NCI-H1694 treated with DMSO at 0.1 percent for 48 hours (cell line): ENCODE measurements around the gene RNGTT.
A peak's percentile ranks its signal among the peaks of the same experiment; 100 is the strongest.
"Not testable (repeated sequence)": the region's sequence is repeated elsewhere in the genome, so short reads cannot be mapped to it uniquely, and the experiment has no call there.

ENCODE experiments used
- DNase-seq: peaks from one replicate; lab custom pipeline; 2025; lab: John Stamatoyannopoulos, UW

Gene RNGTT

DNA sequence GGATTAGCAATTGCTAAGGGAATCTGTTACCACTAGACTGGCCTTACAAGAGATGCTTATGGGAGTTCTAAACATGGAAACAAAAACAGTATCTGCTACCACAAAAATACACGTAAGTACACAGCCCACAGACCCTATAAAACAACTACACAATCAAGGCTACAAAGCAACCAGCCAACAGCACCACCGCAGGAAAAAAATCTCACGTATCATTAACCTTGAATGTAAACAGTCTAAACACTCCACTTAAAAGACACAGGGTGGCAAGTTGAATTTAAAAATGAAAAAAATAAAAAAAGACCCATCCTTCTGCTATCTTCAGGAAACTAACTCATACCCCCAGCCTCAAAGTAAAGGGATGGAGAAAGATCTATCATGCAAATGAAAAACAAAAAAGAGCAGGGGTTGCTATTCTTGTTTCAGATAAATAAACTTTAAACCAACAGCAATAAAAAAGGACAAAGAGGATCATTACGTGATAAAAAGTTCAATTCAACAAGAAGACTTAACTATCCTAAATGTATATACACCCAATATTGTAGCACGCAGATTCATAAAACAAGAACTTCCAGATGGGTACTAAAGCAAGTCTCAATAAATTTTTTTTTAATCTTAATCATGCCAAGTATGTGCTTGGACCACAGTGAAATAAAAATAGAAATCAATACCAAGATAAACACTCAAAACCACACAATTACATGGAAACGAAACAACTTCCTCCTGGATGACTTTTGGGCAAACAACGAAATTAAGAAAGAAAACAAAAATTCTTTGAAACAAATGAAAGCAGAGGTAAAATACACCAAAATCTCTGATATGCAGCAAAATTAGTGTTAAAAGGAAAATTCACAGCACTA is 52.3 kb downstream of the RNGTT start:
- DNase-seq: no peak

DNA sequence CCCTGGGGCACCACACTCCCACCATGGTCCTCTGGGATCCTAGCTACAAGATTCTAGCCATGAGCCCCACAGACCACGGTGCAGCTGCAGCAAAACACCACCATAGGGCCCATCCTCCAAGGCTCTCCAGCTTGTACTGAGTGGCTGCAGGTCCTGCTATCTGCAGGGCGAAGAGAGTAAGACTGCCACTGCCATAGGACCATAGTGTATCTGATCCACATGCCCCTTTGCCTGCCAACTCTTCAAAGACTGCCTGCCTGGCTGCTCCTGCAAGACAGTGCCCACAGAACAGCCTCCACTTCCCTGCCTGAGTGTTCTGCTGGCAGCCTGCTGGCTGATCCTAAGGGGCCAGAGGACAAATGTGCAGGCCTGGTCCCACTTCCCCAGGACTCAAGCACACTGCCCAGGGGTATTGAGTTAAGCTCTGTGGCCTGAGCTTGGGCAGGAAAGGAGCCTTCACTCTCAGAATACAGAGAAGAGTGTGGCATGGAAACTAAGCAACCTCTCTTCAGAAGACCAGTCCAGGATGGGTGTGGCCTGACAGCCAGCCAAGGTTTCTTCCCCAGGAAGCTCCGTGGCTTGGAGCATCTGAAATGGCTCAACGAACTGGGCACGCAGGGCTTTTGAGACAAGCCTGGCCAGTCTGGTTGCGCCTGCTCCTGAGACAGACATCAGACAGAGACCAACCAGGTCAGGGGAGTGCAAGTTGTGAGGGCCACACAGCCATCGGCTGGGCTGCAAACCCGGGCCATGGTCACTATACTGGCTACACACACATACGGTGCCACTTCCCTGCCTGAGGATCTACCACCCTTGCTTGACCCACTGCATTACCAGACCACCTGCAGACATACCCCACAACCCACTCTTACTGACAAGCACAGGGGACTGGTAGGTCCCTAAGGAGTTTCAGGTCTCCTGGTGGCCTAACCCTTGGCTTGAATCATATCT is 54.5 kb downstream of the RNGTT start:
- DNase-seq: no peak

DNA sequence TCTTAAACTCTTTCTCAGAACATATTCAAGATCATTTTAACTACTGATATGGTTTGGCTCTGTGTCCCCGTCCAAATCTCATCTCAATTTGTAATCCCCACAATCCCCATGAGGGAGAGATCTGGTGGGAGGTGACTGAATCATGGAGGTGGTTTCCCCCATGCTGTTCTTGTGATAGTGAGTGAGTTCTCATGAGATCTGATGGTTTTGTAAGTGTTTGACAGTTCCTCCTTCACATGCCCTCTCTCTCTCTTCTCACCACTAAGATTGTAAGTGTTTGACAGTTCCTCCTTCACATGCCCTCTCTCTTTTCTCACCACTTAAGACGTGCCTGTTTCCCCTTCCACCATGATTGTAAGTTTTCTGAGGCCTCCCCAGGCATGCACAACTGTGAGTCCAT is 56.3 kb downstream of the RNGTT start:
- DNase-seq: not testable (repeated sequence)

DNA sequence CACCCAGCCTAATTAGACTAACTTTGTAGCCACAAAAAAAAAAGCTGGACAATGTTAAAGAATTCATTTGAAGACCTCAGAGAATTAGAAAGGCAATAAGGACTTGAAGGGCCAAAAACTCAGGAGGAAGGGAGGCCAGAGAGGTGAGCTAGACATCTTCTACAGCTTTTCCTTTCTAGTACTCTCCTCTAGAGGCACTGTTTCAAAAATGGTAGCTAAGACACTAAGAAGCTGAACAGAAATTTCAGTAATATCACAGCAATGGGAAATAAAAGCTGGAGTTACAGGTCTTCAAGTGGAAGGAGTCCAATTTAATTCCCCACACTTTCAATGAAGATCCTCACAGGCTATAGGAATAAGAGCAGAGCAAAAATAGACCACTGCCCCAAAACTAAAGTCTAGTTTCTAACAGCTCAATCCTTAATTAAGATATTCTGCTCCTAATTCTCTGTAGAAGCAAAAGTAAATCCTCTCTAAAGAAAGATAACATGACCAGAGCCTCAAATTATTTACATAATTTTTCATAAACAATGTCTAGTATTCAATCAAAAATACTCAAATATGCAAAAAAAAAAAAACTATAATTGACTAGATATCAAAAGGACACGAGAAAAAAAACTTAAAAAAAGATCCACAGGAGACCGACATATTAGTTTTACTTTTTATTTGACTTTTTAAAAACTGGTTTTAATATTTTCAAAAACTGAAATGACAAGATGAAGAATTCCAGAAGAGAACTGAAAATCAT is 63.7 kb downstream of the RNGTT start:
- DNase-seq: no peak

DNA sequence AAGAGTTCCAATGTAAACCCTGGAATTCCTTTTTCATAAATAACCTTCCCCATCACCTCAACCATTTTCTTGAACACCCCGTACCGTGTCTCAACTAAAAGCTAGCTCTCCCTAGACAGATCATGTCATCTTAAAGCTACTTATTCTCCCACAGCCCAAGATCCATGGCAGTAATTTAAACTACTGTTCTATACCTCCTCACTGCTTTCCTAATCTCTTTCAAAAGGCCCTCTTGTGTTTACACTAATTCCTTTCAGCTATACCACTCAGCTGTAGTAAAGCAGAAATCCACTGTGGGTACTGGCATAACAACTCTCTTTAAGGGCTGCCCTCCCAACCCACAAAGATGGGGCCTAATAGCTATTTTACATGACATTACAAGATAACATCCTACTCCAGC is 67.5 kb downstream of the RNGTT start:
- no peak for DNase-seq

DNA sequence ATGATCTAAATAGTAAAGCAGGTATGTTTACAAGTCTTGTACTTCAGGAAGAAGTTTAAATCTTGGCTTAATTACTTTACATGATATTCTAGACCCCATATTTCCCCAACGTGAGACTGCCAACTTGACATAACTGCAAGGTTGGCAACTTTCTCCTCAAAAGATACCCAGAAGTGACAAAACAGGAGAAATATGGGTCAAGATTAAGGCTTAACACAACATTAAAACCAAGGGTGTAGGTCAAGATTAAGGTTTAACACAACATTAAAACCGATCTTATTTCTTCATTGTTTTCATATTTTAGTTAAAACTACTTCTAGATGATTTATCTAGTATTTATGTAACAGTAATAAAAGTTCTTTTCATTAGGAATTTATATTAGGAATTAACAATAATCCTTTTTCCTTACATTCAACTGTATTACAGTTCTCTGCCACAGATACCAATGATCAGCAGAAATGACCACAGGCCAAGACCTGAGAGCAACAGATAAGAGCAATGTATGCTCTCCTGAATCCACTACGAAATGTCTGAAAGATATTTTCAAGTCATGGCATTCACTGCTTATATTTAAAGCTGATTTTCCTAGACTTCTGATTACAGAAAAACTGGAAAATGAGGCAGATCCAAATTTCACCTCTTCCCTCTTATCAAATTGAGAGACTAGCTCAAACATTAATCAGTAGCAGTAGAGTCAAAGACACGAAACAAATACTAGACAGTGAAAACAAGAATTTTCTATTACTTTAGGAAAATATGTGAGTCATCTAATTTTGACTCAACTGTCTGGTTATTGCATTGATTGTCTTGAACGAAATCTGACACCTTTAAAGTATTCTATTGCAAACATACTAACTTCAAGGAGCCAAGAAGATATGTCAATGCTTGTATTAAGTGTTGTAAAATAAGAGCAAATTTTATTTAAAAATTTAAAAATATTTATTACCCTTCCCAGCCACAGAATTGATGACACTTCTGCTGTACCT is 72.3 kb downstream of the RNGTT start:
- no peak for DNase-seq

DNA sequence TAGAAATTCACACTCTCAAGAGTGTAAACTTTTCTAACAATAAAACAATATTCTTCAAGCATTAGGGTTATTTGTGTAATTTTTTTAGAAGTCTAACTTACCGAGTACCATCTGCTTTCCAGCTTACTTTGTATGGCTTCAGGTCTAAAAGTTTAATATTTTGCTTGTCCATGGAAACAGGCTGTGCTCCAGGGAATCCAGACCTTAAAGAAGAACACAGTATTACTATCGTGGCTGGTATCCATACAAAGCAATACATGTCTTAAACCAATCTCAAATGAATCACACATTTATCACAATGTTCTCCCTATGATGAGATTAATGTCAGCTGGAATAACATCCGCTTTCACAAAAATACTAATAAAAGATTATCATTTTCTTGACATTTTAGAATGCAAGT is 73.0 kb downstream of the RNGTT start:
- DNase-seq: no peak

DNA sequence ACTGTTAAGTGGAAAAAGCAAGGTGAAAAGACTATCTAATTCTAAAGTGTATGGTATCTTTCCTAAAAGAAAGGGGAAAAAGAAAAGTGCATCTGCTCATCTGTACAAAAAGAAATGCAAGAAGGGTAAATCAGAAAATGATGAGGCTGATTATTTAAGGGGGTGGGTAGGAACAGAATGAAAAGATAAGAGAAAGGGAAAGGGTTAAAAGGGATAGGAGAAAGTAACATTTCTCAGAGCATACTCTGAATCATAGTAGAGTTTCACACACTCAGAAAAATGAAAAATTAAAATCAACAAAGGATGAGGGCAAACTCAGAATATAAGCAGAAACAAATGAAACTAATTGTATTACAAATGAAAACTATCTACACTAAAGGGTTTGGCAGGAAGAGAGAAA is 79.1 kb downstream of the RNGTT start:
- DNase-seq: no peak

DNA sequence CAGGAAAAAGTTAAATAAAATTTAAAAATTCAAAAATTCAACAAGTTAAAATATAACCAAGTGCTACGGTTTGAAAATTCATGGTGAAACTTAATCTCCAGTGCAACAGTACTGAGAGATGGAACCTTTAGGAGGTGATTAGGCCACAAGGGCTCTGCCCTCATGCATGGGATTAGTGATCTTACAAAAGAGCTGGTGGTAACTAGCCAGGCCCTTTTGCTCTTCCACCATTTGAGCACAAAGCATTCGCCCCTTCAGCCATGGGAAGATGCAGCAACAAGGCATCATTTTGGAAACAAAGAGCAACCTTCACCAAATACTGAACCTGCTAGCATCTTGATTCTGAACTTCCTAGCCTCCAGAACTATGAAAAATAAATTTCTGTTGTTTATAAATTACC is 80.9 kb downstream of the RNGTT start:
- no peak for DNase-seq

DNA sequence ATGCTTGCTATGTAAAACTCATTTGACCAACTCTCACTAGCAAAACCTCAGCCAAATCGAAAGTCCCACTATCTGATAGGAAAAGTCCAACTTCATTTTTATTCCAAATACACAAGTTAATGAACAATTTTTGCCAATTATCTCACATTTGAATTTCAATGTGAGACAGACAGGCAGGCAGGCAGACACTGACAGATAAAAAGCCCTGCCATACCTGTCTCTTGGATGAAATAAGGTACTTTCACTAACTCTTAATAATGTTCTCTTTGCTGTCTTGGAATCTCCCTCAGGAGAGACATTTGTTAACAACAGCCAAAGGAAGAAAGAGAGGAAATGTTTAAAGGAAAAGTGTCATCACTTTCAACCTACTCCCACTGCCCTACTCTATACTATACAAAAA is 82.0 kb downstream of the RNGTT start:
- DNase-seq: no peak

DNA sequence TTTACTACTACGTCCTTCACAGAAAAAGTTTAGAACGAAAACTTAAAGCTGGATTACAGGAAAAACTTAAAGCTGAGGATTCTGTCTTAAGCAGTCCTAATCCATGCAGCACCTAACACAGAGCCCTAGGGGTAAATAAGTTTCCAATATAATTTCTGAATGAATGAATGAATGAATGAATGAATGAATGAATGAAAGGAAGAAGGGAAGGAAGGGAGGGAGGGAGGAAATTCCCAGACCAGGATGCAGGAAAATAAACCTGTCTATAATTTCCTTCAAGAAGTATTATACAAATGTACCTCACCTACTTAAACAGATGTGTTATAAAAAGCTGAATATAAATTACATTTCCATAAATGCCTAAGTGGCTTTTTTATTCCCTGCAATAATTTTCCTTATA is 83.4 kb downstream of the RNGTT start:
- no peak for DNase-seq

DNA sequence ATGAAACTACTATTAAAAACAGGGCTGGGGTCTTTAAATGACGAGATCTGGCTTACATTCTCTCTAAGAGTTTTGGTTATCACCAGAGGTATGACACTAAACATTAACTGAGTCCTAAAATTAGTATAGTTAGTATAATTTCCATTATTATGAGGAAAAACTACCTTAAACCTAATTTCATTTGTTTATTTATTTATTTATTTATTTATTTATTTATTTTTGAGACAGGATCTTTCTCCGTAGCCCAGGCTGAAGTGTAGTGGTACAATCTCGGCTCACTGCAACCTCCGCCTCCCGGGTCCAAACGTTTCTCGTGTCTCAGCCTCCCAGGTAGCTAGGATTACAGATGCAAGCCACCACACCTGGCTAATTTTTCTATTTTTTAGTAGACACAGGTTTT is 85.5 kb downstream of the RNGTT start:
- no peak for DNase-seq

DNA sequence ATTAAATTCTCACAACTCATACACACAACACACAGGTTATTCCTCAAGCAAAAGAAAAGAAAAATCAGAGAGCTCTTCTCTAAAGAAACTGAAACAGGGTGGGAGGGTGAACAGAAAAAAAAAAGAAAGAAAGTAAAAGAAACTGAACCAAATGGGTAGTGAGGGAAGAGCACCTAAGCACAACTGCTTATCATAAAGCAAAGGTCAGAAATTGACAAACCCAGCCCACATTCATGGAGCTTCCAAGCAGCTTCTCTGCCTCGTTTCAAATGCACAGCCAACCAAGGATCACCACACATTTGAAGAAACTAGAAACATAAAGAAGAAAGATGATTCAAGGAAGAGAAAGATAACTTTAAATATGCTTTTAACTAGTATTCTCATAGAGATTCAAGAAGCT is 90.5 kb downstream of the RNGTT start:
- DNase-seq: no peak

DNA sequence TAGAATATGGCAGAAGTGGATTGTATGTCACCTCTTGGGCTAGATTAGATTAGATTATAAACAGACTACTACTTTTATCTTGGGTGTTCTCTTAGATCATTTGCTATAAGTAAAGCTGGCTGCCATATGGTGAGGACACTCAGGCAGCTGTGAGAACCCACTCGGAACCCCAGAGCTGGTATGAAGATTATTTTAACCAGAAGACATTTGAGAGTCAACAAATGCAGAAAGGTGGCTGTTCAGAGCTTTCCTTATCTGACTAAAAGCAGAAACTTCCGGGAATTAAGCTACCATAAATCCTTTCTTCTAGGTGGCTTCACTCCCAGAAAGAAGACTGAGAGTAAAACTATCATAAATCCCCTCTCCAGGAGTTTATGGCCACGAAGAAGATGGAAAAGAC is 91.9 kb downstream of the RNGTT start:
- DNase-seq: no peak

DNA sequence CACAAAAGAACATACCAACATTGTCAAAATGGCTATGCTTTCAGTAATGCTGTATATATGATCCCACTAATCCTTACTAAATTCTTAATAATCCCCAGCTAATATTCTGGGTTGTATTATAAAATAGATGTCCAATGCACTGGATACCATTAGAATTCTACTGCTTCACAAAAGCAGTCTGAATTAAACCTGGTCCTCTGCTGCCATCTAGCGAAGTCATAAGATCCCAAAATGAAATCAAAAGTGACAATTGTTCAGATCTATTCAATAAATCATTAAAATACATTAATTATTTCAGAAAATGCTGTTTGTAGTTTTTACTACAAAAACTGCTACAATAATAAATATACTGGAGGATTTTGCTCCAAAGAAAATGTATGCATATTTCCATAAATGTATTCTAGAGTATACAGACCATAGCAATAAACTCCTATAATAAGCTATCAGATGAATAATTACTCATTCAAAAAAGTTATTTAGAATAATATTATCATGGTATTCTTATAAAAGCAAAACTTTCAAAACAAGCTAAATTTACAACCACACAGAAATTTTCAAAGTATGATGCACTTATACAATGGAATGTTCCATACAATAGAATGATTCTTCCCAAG is 92.6 kb downstream of the RNGTT start:
- DNase-seq: peak; percentile 27

DNA sequence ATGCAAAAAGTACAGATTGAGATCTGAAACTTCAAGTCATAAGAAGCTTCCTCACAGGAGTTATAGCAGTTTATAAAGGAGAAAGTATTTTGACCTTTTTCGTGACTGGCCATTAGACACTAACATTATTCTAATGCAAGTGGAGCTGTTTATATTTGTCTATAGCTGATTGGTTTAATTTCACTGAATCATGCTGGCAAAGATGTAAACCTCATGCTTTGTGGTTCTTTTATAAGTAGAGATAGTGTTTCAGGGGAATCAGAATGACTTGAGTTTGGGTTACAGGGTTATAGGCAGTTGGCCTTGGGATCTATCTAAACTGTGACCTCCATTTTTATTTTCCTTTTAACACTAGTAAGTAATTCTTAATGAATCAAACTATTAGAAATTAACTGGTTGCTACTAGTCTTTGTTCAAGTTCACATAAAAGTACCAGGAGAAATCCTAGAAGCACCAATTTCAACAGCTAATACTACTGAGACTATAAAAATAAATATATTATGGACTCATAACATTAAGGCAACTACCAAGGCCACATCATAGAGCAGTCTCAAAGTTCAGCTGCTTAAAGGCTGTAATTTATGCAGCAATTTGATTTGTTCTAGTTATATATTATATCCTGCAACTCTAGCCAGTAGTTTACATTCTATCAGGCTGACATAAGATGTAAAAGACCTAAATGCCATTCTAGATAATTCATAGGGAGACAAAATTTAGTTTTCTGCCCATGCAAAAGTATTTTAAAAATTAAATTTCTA is 94.0 kb downstream of the RNGTT start:
- DNase-seq: no peak

DNA sequence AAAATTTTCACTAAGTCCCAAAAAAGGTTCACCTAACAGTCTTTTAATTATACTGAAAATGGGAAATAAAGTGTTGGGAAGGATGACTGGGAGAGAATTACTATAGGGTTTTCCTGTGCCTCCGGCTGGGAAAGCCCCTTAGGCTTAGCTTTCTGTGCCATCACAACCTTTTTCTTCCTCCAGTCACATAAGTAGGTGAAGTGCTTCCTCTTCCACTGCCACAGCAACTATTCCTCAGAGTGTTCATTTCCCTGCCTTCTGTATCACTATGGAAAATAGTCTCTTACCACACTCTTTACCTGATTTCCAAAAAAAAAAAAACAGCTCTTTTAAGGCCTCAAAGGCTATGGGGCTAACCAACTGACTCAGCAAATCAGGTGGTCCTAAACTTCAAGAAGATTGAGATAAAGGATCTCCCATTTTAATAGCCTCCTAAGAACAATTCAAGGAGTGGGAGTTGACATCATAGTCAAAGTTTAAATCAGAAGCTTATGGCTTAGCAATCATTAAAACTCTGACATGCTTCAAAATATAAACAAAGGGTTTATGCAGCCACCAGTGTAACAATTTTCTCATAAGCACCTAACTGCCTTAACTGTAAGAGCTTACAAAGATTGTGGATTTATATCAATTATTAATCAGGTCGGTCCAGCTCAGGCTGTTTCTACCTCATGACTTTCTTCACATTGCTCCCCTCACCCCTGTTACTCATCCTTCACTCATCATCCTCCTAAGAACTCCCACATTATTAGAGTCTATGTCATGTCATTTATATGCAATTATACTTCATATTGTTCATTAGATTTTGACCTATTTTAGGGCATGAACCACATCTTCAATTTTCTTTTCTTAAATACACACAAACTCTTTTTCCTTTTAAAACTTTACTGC is 95.3 kb downstream of the RNGTT start:
- DNase-seq: no peak

DNA sequence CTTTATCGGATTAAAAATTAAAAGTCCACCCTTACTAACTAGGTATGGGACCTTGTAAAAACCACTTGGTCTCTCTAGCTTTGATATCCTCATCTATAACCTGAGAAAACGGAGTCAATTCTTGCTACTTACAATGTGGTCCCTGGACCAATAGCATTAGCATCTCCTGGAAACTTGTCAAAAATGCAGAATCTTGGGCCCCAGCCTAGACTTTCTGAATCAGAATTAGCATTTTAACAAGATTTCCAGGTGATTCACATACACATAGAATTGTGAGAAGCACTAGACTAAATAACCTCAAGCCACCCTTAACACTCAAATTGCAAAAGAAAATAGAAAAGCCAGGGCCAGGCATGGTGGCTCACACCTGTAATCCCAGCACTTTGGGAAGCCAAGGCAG is 96.6 kb downstream of the RNGTT start:
- no peak for DNase-seq

DNA sequence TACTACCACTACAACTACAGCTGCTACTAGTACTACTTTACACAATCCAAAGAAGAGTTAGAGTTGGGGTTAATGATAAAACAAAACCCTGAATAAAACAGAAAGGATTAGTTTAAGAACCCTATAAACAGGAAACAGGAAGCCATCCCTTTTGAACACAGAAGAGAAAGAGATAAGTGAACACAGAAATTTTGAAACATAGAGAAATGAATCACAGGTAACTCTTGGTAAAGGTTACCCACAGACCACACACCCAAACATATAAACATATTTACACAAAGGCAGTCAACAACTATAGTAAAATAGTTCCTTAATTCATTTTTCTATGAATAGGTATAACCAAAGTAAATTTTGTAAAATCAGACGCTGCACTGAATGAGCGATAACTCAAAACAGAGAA is 98.1 kb downstream of the RNGTT start:
- no peak for DNase-seq
